GM12878 (cell line): ENCODE data around the gene SORBS1. TPM values are rescaled to one million over a fixed set of nuclear protein-coding genes. Genes with fewer than 3 reads are reported as not detected.
A peak's percentile ranks its signal among the peaks of the same experiment; 100 is the strongest.

ENCODE experiments used
- ATAC-seq: fragments of 200-7000 bp; cut with Tn5 transposase; 3 replicates; pipeline ENCODE4 v1.9.1; 2020; ENCODE audit warnings: mild to moderate bottlenecking, moderate library complexity
- BruUV-seq: library from RNA; stranded (reverse); fragments of 400-500 nt; replicated peaks from 2 replicates; lab custom pipeline; 2021; lab: Mats Ljungman, UMichigan
- CTCF ChIA-PET: fragments of 300-600 bp; sonication (Branson Sonifier 250); formaldehyde crosslinking; extraction: SDS; loops from one replicate; lab custom pipeline; 2021; ENCODE audit warnings: inconsistent platforms; lab: Yijun Ruan, JAX
- POLR2A ChIA-PET: fragments of 350-600 bp; formaldehyde crosslinking; extraction: SDS; loops from one replicate; lab custom pipeline; 2021; ENCODE audit warnings: inconsistent platforms; lab: Charles Lee
- RAD21 ChIA-PET: fragments of 300-600 bp; sonication (Branson Sonifier 250); formaldehyde crosslinking; loops from one replicate; lab custom pipeline; 2023; ENCODE audit warnings: antibody characterized with exemption; ENCODE audit not compliant: unreplicated experiment; lab: Charles Lee
- SMC1A ChIA-PET: fragments of 300-600 bp; sonication (Branson Sonifier 250); formaldehyde crosslinking; loops from one replicate; lab custom pipeline; 2023; ENCODE audit not compliant: unreplicated experiment, uncharacterized antibody; lab: Charles Lee
- DNase-seq: peaks from one replicate; pipeline ENCODE4 v3.0.0-alpha.2; 2011; ENCODE audit warnings: low read depth, low spot score
- FAIRE-seq: peaks from 3 replicates; lab custom pipeline; 2011; peaks lifted over from hg19 to GRCh38; lab: Jason Lieb, UNC
- H2AFZ ChIP-seq: 2 replicates; pipeline ENCODE4 v1.6.0; 2011; ENCODE audit warnings: low read depth, low read length, control low read depth; ENCODE audit not compliant: control insufficient read depth
- H3K27ac ChIP-seq: 2 replicates; pipeline ENCODE4 v1.5.1; 2011; ENCODE audit warnings: control low read depth; ENCODE audit not compliant: control insufficient read depth, insufficient read depth
- H3K27me3 ChIP-seq, 2 experiments: replicated peaks in 1 of 2; 2 replicates each; pipeline versions ENCODE4 v1.6.0 to v1.6.1; 2011; ENCODE audit warnings: low read length in 1 of 2; ENCODE audit not compliant: control insufficient read depth in 2 of 2, insufficient read depth in 2 of 2
- H3K36me3 ChIP-seq, 2 experiments: 2 replicates each; pipeline ENCODE4 v1.5.1; 2011; ENCODE audit warnings: low read length in 1 of 2; ENCODE audit not compliant: control insufficient read depth in 2 of 2, insufficient read depth in 2 of 2
- H3K4me1 ChIP-seq: 2 replicates; pipeline ENCODE4 v1.6.1; 2011; ENCODE audit warnings: mild to moderate bottlenecking, low read length, moderate library complexity, mixed read lengths; ENCODE audit not compliant: control insufficient read depth, insufficient read depth
- H3K4me2 ChIP-seq: 2 replicates; pipeline ENCODE4 v1.6.0; 2011; ENCODE audit warnings: control low read depth; ENCODE audit not compliant: control insufficient read depth, insufficient read depth
- H3K4me3 ChIP-seq: fragments of 200-600 bp; sonication (generic); 2 replicates; pipeline ENCODE4 v1.5.1; 2016
- H3K79me2 ChIP-seq: 2 replicates; pipeline ENCODE4 v1.6.0; 2011; ENCODE audit warnings: low read length; ENCODE audit not compliant: control insufficient read depth, insufficient read depth
- H3K9ac ChIP-seq: 2 replicates; pipeline ENCODE4 v1.8.0; 2011; ENCODE audit warnings: low read length, control low read depth, mixed read lengths; ENCODE audit not compliant: control insufficient read depth, insufficient read depth
- H3K9me3 ChIP-seq: replicated peaks from 3 replicates; pipeline ENCODE4 v1.5.1; 2011; ENCODE audit warnings: mild to moderate bottlenecking, low read length; ENCODE audit not compliant: control insufficient read depth, insufficient read depth
- H4K20me1 ChIP-seq: 2 replicates; pipeline ENCODE4 v1.6.0; 2011; ENCODE audit not compliant: control insufficient read depth, insufficient read depth
- BCL3 ChIP-seq: IDR thresholded peaks from 2 replicates; pipeline ENCODE4 v1.6.1; 2011; ENCODE audit warnings: borderline replicate concordance, low read depth, mild to moderate bottlenecking, moderate library complexity, low read length; ENCODE audit not compliant: insufficient read depth, poor library complexity, severe bottlenecking
- EGR1 ChIP-seq, 2 experiments: IDR thresholded peaks; 1 replicate in 1 of 2; 2 replicates in 1 of 2; pipeline ENCODE4 v1.6.1; 2011 to 2012; ENCODE audit warnings: low read depth in 2 of 2, low read length in 2 of 2, borderline replicate concordance in 1 of 2, mild to moderate bottlenecking in 1 of 2, moderate library complexity in 1 of 2
- WGBS: methylation state at CpG from one replicate; pipeline ENCODE4 v1.1.6; 2016; ENCODE audit warnings: low lambda C conversion rate; ENCODE audit not compliant: insufficient replicate concordance, insufficient coverage; ENCODE audit errors: missing lambda C conversion rate; 5-methylcytosine and 5-hydroxymethylcytosine counted together
- in situ Hi-C: fragments of 300-500 bp; cut with MboI; formaldehyde crosslinking; loops from 9 replicates; pipeline ENCODE4 v1.14.3; 2018; ENCODE audit warnings: mixed read lengths
- intact Hi-C: fragments of 100-400 bp; cut with micrococcal nuclease; formaldehyde crosslinking; loops from one replicate; pipeline ENCODE4 v1.14.2; 2022; ENCODE audit not compliant: unreplicated experiment
- polyA plus RNA-seq, 11 experiments: library from polyadenylated mRNA; depleted of rRNA in 4 of 11; unstranded in 6 of 11; stranded (reverse) in 5 of 11; fragments of >200 nt; fragmentation: Nextera tagmentation in 4 of 11; fragmentation: Illumina TruSeq in 1 of 11; extraction: Ambion mirVana in 4 of 11; extraction: Trizol in 1 of 11; gene quantifications; 1 replicate in 1 of 11; 2 replicates in 10 of 11; pipeline versions ENCODE4 v1.2.1 to v1.2.3, GENCODE V29; 2011 to 2016; ENCODE audit warnings: inconsistent platforms in 2 of 11, missing spikeins in 2 of 11, low read depth in 1 of 11
- total RNA-seq, 4 experiments: library from RNA; depleted of rRNA in 3 of 4; stranded (reverse); fragments of >200 nt in 3 of 4; fragmentation: Illumina TruSeq in 1 of 4; extraction: Trizol in 1 of 4; gene quantifications; 2 replicates each; pipeline versions ENCODE4 v1.2.1 to v1.2.3, GENCODE V29; 2013 to 2021

Gene SORBS1
- total and polyA plus RNA-seq, 10 of the 15 experiments (the other 5 are each of a cell fraction or from before 2014, with no cell fraction given), result 0.13 to 0.75 (median 0.39) TPM

- Histone ChIP-seq H3K27me3 (no peaks in the 10 kb centered on the region), H3K79me2 (peaks cover 99% of the 10 kb centered on the region), H3K36me3 (0 out of 4 replicates have a peak, but pooled peaks cover 0 to 3% of the 10 kb centered on the region in 2 experiments), H4K20me1 (peaks cover 18% of the 10 kb centered on the region), H3K4me1 (peaks cover 37% of the 10 kb centered on the region), H3K4me2 (peak overlapping the region; percentile 51; the same call in 1 of the 2 replicates), H3K4me3 (no peak overlapping the region), H3K27ac (no peak overlapping the region), H3K9ac (no peak overlapping the region), H2AFZ (no peak overlapping the region), H3K9me3 (no peaks in the 10 kb centered on the region)
- CTCF ChIA-PET, result interaction anchor here (1.3 to 16.6 kb wide), 4 partner anchors 9 to 82 kb away, joined by 4 to 348 read pairs (median 90); no protein-coding TSS in a partner anchor
- RAD21 ChIA-PET, result interaction anchor here (2.8 to 5.2 kb wide), 2 partner anchors 80 to 82 kb away, joined by 8 to 21 read pairs; no protein-coding TSS in a partner anchor
- intact Hi-C loops, result no loop called here
- in situ Hi-C loops, result loop anchor here (10.0 kb wide), 1 partner anchor 994 kb away; the partner anchor contains the start of gene BLNK
- TF ChIP-seq EGR1 (IDR thresholded peaks at IDR 0.05; ENCODE audit: borderline replicate concordance in 1 of 2, low read depth in 2 of 2, low read length in 2 of 2) (no peak), BCL3 (peak; percentile 74)
- 74% methylated on average over 2 of the region's 2 CpGs for WGBS
- FAIRE-seq (no peak), ATAC-seq (no peak), DNase-seq (no peak)
- SMC1A ChIA-PET, result interaction anchor here (1.0 to 14.9 kb wide), 11 partner anchors 7 to 95 kb away, joined by 3 to 313 read pairs (median 4); partner anchors contain the start of gene PDLIM1
- POLR2A ChIA-PET, result interaction anchor here (1.1 kb wide), 1 partner anchor 26 kb away, joined by 3 read pairs; no protein-coding TSS in a partner anchor
- BruUV-seq, result TSS peak; percentile 2
Observed at GRCh38 chr10:95280637-95281036, 280.5 kb downstream of the SORBS1 start.
